Activated CD4-positive, alpha-beta T cell treated with anti-CD3 and anti-CD28 coated beads, Interleukin-10, Interleukin-2, amounts not matched to agents 100 ng/mL and 50 ng/mL, durations not matched to agents 16 hours and 8 hours (primary cell): ENCODE measurements around the gene ITPA.

Source experiments
- DNase-seq: peaks from one replicate; pipeline ENCODE4 v3.0.0-alpha.2; 2020

ITPA gene

GRCh38 chr20:3247638-3248037, 38.3 kb downstream of the ITPA start:
- no peak for DNase-seq

- peak; percentile 37 for DNase-seq
Measured at GRCh38 chr20:3248167-3248992, 39.1 kb downstream of the ITPA start.

DNA sequence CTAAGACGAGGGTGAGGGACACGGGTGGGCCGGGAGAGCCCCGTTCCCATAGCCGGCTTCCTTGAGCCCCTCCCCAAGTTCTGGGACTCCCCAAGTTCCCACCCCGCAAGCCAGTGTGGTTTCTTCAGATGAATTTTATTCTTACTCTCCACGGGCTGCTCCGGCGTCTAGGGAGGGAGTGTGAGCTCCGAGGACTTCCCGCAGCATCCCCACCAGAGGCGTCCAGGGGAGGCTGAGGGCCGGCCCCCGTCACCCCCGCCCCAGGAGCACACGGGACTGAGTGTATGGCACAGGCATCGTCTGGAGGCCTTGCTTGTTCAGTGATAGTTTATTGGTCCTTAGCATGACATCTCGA, 39.7 kb downstream of the ITPA start:
- no peak for DNase-seq

- no peak for DNase-seq
Measured at GRCh38 chr20:3250091-3250504, 40.8 kb downstream of the ITPA start.

DNA sequence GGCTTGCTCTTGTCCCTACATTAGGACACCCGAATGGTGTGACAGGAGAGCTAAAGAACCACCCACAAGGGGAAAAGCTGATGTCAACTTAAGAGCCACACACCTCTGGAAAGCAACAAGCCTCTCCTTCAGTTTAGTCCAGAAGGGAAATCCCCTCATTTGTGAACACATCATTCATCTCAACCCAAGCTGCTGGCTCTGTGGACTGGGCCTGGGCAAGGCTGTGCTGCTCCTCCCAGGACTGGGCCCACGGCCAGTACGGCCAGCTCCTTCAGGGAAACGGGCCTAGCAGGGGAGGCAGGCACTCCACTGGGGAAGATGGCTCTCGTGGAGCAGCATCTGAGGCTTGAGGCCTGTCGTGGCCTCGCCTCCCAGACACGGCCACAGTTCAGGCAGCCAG, 42.5 kb downstream of the ITPA start:
- DNase-seq, result peak; percentile 26

- DNase-seq, result no peak
Measured at GRCh38 chr20:3255728-3256127, 46.4 kb downstream of the ITPA start.

DNA sequence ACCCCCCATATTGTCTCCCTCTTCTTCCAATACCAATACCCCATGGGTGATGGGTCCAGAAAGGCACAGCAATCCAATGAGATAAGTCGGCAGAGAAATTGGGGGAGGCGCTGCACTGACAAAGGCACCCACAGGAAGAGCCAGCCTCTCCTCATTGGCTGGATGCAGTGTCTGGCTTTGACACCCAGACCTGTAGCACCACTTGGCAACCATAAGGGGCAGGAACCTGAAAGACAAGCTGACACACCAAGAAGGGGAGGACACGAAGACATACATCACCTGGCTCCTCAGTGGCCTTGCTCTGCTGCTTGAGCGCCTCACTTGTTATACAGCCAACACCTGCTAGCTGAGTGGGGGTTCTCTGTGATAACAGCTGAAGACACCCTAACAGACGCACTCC, 49.1 kb downstream of the ITPA start:
- DNase-seq, result no peak

DNA sequence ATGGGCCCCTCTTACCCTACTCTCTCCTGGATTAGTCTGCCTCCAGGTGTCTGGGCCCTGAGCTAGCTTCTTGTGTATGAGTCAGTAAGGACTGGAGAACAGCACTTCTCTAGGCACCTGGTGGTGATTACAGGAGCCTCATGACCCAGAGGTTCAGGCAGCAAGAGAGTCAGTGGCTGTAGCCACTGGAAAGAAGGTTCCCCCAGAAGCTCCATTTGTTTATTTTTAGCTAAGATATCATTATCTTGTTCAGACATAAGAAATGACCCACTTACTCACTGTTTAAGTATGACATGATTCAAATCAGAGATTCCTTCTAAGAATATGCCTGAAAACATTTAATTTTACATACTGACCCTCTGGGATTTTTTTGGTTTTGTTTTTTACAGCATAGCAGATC, 53.3 kb downstream of the ITPA start:
- no peak for DNase-seq

GRCh38 chr20:3270051-3270450, 60.8 kb downstream of the ITPA start:
- DNase-seq, result no peak

DNA sequence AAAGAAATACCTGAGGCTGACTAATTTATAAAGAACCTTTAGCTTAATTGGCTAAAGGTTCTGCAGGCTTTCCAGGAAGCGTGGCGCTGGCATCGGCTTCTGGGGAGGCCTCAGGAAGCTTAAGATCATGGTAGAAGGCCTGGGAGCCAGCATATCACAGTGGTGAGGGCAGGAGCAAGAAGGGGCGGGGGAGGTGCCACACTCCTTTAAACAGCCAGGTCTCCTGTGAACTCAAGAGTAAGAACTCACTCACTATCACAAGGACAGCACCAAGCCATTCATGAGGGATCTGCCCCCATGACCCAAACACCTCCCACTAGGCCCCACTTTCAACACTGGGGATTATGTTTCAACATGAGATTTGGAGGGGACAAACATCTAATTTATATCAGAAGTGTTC, 64.1 kb downstream of the ITPA start:
- DNase-seq, result no peak
